Muscle of arm (tissue), 12 donors: ENCODE results near the gene DDC. TPM values are rescaled to one million over a fixed set of nuclear protein-coding genes. Genes with fewer than 3 reads are reported as not detected.
"Not testable (repeated sequence)": the region's sequence is repeated elsewhere in the genome, so short reads cannot be mapped to it uniquely, and the experiment has no call there.

Source experiments
- DNase-seq: peaks from one replicate; pipeline ENCODE4 v3.0.0-alpha.2; 2013
- polyA plus RNA-seq, 12 donors: library from polyadenylated mRNA; unstranded; fragments of 120-200 nt; gene quantifications; one replicate each; pipeline ENCODE4 v1.2.1, GENCODE V29; 2013; ENCODE audit not compliant: insufficient read length in 12 of 12

Gene DDC
- polyA plus RNA-seq, 12 donors = 0.21 to 47.3 (median 0.45) TPM; not detected in 3

GRCh38 chr7:50528266-50529092 is 36.7 kb downstream of the DDC start:
- no peak for DNase-seq

- DNase-seq = not testable (repeated sequence)
Measured at GRCh38 chr7:50519350-50519749, 45.9 kb downstream of the DDC start.

GRCh38 chr7:50513166-50513871 is 51.9 kb downstream of the DDC start:
- DNase-seq = no peak

- no peak for DNase-seq
Measured at GRCh38 chr7:50512384-50512783, 52.8 kb downstream of the DDC start.

GRCh38 chr7:50509459-50509858 is 55.7 kb downstream of the DDC start:
- no peak for DNase-seq

GRCh38 chr7:50508471-50508943 is 56.7 kb downstream of the DDC start:
- no peak for DNase-seq

- no peak for DNase-seq
Measured at GRCh38 chr7:50507898-50508470, 57.2 kb downstream of the DDC start.

- no peak for DNase-seq
Measured at GRCh38 chr7:50505553-50506210, 59.5 kb downstream of the DDC start.

- no peak for DNase-seq
Measured at GRCh38 chr7:50504646-50505546, 60.3 kb downstream of the DDC start.

- DNase-seq = no peak
Measured at GRCh38 chr7:50502947-50503346, 62.3 kb downstream of the DDC start.

- DNase-seq = peak; percentile 80
Measured at GRCh38 chr7:50502001-50502684, 63.1 kb downstream of the DDC start.

GRCh38 chr7:50499092-50499491 is 66.1 kb downstream of the DDC start:
- DNase-seq = no peak

GRCh38 chr7:50497968-50498367 is 67.2 kb downstream of the DDC start:
- no peak for DNase-seq

GRCh38 chr7:50497068-50497642 is 68.0 kb downstream of the DDC start:
- no peak for DNase-seq

GRCh38 chr7:50496569-50496968 is 68.6 kb downstream of the DDC start:
- DNase-seq = no peak

- no peak for DNase-seq
Measured at GRCh38 chr7:50495746-50496145, 69.5 kb downstream of the DDC start.

- no peak for DNase-seq
Measured at GRCh38 chr7:50492770-50493519, 72.3 kb downstream of the DDC start.

- DNase-seq = no peak
Measured at GRCh38 chr7:50491943-50492342, 73.3 kb downstream of the DDC start.

GRCh38 chr7:50491209-50491608 is 74.0 kb downstream of the DDC start:
- DNase-seq = no peak
